Naive B cell (primary cell): ENCODE measurements around the gene MAPK8. TPM values are rescaled to one million over a fixed set of nuclear protein-coding genes. Genes with fewer than 3 reads are reported as not detected.
A peak's percentile ranks its signal among the peaks of the same experiment; 100 is the strongest.

Experiments used
- ATAC-seq, 2 donors: fragments of 150-1000 bp; cut with Tn5 transposase; 2 replicates each; pipeline ENCODE4 v1.10.0; 2021; ENCODE audit warnings: low read depth in 2 of 2, mild to moderate bottlenecking in 2 of 2, moderate library complexity in 2 of 2
- DNase-seq: peaks from one replicate; pipeline ENCODE4 v3.0.0; 2022
- H3K27ac Mint-ChIP-seq, 6 donors: one replicate each; pipeline ENCODE4 v1.8.0; 2020 to 2022; ENCODE audit warnings: mild to moderate bottlenecking in 6 of 6, mixed read lengths in 6 of 6, moderate library complexity in 5 of 6, inconsistent platforms in 2 of 6
- H3K27me3 Mint-ChIP-seq, 3 donors: one replicate each; pipeline ENCODE4 v1.8.0; 2021 to 2022; ENCODE audit warnings: mixed read lengths in 3 of 3, mild to moderate bottlenecking in 1 of 3
- H3K36me3 Mint-ChIP-seq, 2 donors: one replicate each; pipeline ENCODE4 v1.8.0; 2020 to 2022; ENCODE audit warnings: mixed read lengths in 2 of 2, inconsistent platforms in 1 of 2, mild to moderate bottlenecking in 1 of 2
- H3K4me1 Mint-ChIP-seq, 3 donors: one replicate each; pipeline ENCODE4 v1.8.0; 2020 to 2022; ENCODE audit warnings: mixed read lengths in 3 of 3, inconsistent platforms in 1 of 3, mild to moderate bottlenecking in 1 of 3, moderate library complexity in 1 of 3
- H3K4me3 Mint-ChIP-seq, 8 donors: one replicate each; pipeline ENCODE4 v1.8.0; 2020 to 2022; ENCODE audit warnings: mild to moderate bottlenecking in 8 of 8, mixed read lengths in 8 of 8, moderate library complexity in 8 of 8, inconsistent platforms in 2 of 8
- H3K9me3 Mint-ChIP-seq, 7 donors: one replicate each; pipeline ENCODE4 v1.8.0; 2020 to 2022; ENCODE audit warnings: mixed read lengths in 7 of 7, mild to moderate bottlenecking in 5 of 7, inconsistent platforms in 2 of 7, moderate library complexity in 1 of 7
- polyA plus RNA-seq, 6 donors: library from polyadenylated mRNA; unstranded; fragments of 300-500 nt; fragmentation: Illumina TruSeq; gene quantifications; one replicate each; pipeline ENCODE4 v1.2.3, GENCODE V29; 2021; ENCODE audit warnings: low read depth in 6 of 6

The MAPK8 gene
- polyA plus RNA-seq, 6 donors from 2014 or later: 7.0 to 25.8 (median 22.1) TPM

DNA sequence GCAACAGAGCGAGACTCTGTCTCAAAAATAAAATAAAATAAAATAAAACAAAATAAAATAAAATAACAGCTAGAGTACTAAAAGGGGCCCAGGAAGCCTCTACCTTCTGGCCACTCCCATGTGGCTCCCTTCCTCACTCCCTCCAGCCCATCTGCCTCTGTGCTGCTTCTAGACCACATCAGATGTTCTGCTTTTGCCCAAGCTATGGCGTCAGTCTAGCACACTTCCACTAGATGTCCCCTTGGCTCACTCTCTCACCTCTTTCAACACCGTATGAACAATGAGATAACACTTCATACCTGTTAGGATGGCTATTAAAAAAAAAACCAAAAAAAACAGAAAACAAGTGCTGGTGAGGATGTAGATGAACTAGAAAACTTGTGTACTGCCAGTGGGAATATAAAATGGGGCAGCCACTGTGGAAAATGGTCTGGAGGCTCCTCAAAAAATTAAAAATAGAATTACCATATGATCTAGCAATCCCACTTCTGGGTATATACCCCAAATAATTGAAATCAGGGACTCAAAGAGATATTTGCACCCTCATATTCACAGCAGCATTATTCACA, 166.1 kb downstream of the MAPK8 start:
- Mint-ChIP-seq H3K4me3 (no peak overlapping the region), H3K27ac (no peak overlapping the region), H3K9me3 (no peaks in the 10 kb centered on the region), H3K4me1 (peaks cover 0 to 6% (median 4%) of the 10 kb centered on the region in 3 donors), H3K27me3 (peaks cover 0 to 5% (median 0%) of the 10 kb centered on the region in 3 donors), H3K36me3 (peaks cover 0 to 4% of the 10 kb centered on the region in 2 donors)
- no peak for DNase-seq
- no peak for ATAC-seq

DNA sequence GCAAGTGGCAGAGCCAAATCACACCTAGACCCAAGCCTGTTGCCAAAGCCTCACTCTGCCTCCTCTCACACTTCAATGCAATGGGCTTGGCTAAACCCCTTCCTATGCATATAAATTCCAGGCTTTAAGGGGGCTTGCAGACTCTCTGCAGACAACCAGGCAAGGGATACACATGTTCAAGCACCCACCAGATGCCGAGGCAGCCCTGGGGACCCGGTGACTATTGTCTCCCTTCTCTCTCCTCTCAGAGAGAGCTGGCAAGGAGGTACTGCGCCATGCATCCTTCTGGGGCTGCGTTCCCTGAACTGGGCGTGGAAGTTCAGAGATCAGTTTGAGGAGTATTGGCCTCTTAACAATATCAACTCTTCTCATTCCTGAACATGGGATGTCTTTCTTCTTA, 167.2 kb downstream of the MAPK8 start:
- DNase-seq (no peak), ATAC-seq (no peak)
- Mint-ChIP-seq H3K4me3 (no peak overlapping the region), H3K27me3 (peaks cover 0 to 8% (median 5%) of the 10 kb centered on the region in 3 donors), H3K27ac (no peak overlapping the region), H3K4me1 (peaks cover 0 to 6% (median 4%) of the 10 kb centered on the region in 3 donors), H3K36me3 (peaks cover 0 to 4% of the 10 kb centered on the region in 2 donors), H3K9me3 (no peaks in the 10 kb centered on the region)

DNA sequence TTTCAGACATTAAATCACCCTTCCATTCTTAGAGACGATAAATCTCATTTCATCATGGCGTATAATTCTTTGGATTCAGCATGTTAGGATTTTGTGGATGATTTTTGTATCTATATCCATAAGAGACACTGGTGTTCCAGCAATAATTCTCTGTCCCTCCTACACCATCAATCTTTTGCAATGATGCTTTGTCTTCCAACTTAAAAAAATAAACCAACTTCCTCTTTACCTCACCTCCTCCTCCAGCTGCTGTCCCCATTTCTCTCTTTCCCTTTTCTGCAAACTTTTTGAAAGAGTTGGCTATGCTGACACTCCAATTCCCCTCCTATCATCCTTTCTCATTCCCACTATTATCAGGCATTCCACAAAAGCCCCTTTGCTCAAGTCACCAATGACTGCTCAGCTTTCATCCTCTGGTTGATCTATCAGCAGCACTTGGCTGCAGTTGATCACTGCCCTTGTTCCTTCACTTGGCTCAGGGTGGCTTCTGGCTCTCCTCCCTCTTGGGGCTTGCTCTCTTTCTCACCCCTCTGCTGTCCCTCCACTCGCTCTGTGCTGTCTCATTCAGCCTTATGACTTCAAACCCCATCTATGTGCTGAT, 168.4 kb downstream of the MAPK8 start:
- H3K27me3 Mint-ChIP-seq: peaks cover 5 to 13% (median 6%) of the 10 kb centered on the region in 3 donors
- H3K27ac Mint-ChIP-seq: no peak overlapping the region
- H3K4me3 Mint-ChIP-seq: no peak overlapping the region
- H3K4me1 Mint-ChIP-seq: peaks cover 1 to 6% (median 4%) of the 10 kb centered on the region in 3 donors
- DNase-seq: no peak
- ATAC-seq: no peak
- H3K36me3 Mint-ChIP-seq: peaks cover 0 to 4% of the 10 kb centered on the region in 2 donors
- no peaks in the 10 kb centered on the region for H3K9me3 Mint-ChIP-seq

DNA sequence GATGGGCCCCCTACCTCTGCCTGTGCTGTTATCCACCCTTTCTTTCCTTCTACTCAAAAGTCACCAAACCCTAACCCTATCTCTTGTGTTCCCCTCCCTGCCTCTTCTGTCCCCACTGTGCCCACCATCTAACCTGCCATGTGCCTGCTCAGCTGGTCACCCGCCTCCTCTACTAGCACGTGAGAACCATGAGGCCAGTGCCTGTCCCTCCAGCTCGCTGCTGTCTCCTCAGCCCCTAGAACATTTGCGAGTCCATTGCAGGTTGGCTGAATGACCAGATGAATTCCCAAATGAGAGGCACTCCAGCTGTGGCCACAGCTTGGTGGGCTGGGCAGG, 169.4 kb downstream of the MAPK8 start:
- DNase-seq: no peak
- H3K36me3 Mint-ChIP-seq: peaks cover 0 to 4% of the 10 kb centered on the region in 2 donors
- peaks cover 1 to 6% (median 4%) of the 10 kb centered on the region in 3 donors for H3K4me1 Mint-ChIP-seq
- H3K27ac Mint-ChIP-seq: no peak overlapping the region
- peaks cover 5 to 18% (median 6%) of the 10 kb centered on the region in 3 donors for H3K27me3 Mint-ChIP-seq
- no peaks in the 10 kb centered on the region for H3K9me3 Mint-ChIP-seq
- no peak overlapping the region for H3K4me3 Mint-ChIP-seq
- ATAC-seq: no peak

DNA sequence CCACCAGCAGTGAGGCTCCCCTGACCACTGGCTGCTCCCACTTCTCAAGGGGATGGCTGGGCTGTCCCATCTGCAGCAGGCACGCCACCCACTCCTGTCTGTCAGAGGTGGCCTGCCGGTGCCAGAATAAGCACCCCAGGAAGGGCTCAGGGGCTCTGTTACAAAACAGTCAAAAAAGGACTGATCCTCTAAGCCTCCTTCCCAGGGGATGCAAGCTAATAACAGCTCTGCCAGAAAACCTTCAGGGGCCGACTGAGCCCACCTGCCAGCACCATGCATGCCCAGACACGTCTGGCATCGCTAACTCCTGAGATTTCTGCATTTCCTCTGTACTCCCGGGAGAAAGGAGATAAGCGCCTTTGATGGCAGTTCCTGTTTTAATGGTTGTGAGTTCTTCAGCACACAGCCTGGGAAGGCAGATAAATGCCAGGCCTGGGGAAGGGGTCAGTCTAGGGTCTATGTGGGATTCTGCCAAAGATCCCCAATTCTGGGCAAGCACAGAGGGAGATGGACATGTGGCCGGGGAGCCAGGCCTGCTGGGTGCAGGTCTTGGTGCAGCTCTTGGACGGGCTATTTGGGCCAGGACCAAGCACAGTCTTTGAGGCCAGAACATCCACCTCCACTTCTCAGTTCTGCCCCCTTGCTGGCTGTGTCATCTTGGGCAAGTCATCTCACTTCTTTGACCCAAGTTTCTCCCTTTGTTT, 170.0 kb downstream of the MAPK8 start:
- Mint-ChIP-seq H3K27ac (peak overlapping the region in 1 of 6 donors; percentile 34), H3K27me3 (peaks cover 5 to 21% (median 6%) of the 10 kb centered on the region in 3 donors), H3K4me3 (no peak overlapping the region), H3K9me3 (no peaks in the 10 kb centered on the region), H3K4me1 (peaks cover 1 to 6% (median 4%) of the 10 kb centered on the region in 3 donors), H3K36me3 (peaks cover 0 to 4% of the 10 kb centered on the region in 2 donors)
- DNase-seq (no peak), ATAC-seq (no peak)

DNA sequence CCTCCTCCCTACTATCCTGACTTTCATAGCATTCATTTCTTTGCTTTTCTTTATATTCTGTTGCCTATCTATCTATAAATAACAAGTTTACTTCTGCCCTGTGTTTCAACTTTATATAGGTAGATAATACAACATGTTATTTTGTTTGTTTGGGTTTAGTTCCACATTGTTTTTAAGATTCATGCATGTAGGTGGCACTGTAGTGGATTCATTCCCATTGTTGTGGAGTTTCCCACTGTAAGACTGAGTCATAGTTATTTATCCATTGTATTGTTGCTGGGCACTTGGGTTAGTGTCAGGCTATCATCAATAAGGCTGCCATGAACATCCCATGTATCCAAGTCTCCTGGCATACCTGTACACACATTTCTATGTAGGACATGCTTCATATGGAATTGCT, 170.7 kb downstream of the MAPK8 start:
- DNase-seq (no peak), ATAC-seq (no peak)
- Mint-ChIP-seq H3K27ac (no peak overlapping the region), H3K36me3 (peaks cover 0 to 4% of the 10 kb centered on the region in 2 donors), H3K4me1 (peaks cover 1 to 6% (median 4%) of the 10 kb centered on the region in 3 donors), H3K27me3 (peaks cover 5 to 21% (median 6%) of the 10 kb centered on the region in 3 donors), H3K4me3 (no peak overlapping the region), H3K9me3 (no peaks in the 10 kb centered on the region)

DNA sequence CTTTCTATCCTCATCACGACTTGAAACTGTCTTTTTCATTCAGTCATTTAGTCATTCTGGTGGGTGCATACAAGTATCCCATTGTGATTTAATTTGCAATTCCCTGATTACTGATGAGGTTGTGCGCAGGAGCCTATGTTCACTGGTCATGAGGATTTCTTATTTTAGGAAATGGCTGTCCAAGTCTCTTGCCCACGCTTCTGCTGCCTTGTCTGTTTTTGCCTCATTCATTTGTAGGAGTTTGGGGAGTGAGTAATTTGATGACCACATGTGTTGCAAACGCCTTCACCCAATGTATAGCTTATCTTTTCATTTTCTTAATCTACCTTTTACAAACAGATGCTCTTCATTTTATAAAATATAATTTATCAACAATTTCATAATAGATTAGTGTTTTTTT, 171.1 kb downstream of the MAPK8 start:
- no peak overlapping the region for H3K4me3 Mint-ChIP-seq
- H3K27me3 Mint-ChIP-seq: peaks cover 5 to 21% (median 6%) of the 10 kb centered on the region in 3 donors
- peaks cover 1 to 6% (median 4%) of the 10 kb centered on the region in 3 donors for H3K4me1 Mint-ChIP-seq
- no peak for DNase-seq
- H3K9me3 Mint-ChIP-seq: no peaks in the 10 kb centered on the region
- peak overlapping the region in 1 of 6 donors; percentile 12 for H3K27ac Mint-ChIP-seq
- H3K36me3 Mint-ChIP-seq: peaks cover 0 to 4% of the 10 kb centered on the region in 2 donors
- ATAC-seq: no peak

DNA sequence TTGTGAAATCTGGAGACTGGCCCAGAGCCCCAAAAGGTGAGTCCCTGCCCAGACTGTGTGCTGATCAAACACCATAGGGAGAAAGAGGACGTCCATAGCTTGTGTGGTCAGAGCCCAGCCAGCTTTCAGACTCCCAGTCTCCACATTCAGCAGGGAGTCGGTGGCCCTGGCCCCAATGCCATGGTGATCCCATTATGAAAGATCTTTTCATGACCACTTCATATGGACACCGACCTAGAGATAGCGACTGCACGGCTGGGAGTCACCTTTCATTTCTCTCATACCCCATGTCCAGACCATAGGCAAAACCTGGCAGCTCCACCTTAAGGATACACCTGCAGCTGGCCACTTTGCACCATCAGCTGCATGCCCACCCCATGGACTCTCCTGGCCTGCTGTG, 172.0 kb downstream of the MAPK8 start:
- no peak for ATAC-seq

DNA sequence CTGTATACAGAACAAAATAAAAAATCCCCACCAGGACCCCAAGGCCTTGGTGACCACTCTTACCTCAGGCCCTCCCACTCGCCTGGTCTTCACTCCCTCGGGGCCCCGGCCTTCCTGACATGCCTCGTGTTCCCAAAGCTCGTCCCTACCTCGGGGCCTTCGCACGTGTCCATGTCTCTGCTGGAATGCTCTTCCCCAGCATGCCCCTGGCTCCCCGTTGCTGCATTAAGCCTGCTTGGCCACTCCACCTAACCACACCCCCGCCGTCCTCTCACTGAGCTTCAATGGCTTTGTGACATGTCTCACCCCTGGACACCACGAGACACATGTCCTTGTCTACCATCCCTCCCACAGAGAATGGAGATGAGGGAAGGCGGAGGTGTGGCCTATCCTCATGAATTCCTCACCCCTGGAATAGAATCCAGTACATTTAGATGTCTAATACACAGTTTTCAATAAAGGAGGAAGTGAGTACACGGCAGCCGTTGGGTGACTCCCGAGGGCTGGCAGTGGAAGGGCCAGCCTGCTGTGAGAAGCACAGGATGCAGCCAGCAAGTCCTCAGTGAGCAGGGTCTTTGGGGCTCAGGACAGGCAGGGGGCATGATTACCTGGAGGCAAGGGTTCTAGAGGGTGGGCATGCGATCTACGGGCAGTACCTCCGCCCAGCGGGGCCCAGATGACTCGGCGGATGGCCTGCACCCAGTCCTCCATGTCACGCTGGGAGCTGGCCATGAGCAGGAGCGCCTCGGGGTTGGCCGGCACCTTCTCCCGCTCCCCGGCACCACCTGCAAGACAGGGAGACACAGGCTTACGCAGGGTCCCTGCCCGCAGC, 172.7 kb downstream of the MAPK8 start:
- no peaks in the 10 kb centered on the region for H3K9me3 Mint-ChIP-seq
- ATAC-seq: no peak

More for the DNA sequence above, 172.0 kb downstream of the MAPK8 start:
- peaks cover 5 to 21% (median 6%) of the 10 kb centered on the region in 3 donors for H3K27me3 Mint-ChIP-seq
- H3K4me1 Mint-ChIP-seq: peaks cover 1 to 6% (median 4%) of the 10 kb centered on the region in 3 donors
- no peak overlapping the region for H3K4me3 Mint-ChIP-seq
- peak overlapping the region in 2 of 6 donors; percentile 44 to 63 for H3K27ac Mint-ChIP-seq
- DNase-seq: no peak
- H3K9me3 Mint-ChIP-seq: no peaks in the 10 kb centered on the region
- no peaks in the 10 kb centered on the region for H3K36me3 Mint-ChIP-seq

DNA sequence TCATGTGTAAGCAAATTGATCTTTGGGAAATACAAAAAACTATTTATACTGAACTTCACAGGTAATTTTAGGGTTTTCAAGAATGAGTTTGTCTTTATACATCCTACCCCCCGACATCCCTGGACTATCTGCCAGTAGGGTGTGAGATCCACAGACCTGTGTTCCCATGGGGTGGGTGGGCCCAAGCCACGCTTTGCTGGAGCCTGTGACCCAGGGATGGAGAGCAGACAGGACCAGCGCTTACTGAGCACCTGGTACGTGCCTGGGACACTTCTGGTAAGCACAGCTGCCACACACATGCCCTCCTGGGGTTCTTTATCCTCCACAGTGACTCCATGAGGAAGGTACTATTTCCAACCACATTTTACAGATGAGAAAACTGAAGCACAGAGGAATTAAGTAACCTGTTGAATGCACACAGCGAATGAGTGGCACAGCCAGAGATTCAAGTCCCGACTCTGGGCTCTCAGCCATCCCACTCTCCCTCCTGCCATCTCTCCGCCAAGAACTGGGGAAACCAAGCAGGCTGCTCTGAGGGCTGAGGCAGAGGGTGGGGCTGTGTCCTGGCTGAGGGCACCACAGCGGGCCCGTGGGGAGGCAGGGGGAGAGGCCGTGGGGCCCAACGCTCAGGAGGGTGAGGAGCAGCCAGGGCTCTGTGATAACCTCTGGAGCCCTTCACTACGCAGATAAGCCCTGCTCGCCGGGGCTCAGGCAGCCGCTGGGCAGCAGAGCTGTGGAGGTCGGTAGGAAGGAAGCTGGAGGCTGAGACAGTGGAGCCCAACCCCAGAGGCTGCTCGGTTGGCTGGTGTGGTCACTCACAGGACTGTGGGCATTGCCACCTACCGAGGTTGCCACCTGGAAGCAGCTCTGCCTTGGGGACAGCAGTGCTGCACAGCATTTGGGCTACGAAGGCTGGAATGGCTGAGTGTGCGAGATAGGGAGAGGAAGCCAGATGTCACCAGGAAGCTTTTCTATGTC, 174.2 kb downstream of the MAPK8 start:
- DNase-seq: no peak
- Mint-ChIP-seq H3K4me1 (peaks cover 0 to 3% (median 1%) of the 10 kb centered on the region in 3 donors), H3K4me3 (no peak overlapping the region), H3K36me3 (no peaks in the 10 kb centered on the region), H3K27me3 (peaks cover 5 to 21% (median 6%) of the 10 kb centered on the region in 3 donors), H3K9me3 (no peaks in the 10 kb centered on the region), H3K27ac (no peak overlapping the region)
- ATAC-seq: no peak

More for the DNA sequence above, 172.7 kb downstream of the MAPK8 start:
- no peak overlapping the region for H3K4me3 Mint-ChIP-seq
- H3K36me3 Mint-ChIP-seq: no peaks in the 10 kb centered on the region
- H3K4me1 Mint-ChIP-seq: peaks cover 1 to 6% (median 4%) of the 10 kb centered on the region in 3 donors
- peak overlapping the region in 1 of 6 donors; percentile 76 for H3K27ac Mint-ChIP-seq
- DNase-seq: no peak
- peaks cover 5 to 21% (median 6%) of the 10 kb centered on the region in 3 donors for H3K27me3 Mint-ChIP-seq

DNA sequence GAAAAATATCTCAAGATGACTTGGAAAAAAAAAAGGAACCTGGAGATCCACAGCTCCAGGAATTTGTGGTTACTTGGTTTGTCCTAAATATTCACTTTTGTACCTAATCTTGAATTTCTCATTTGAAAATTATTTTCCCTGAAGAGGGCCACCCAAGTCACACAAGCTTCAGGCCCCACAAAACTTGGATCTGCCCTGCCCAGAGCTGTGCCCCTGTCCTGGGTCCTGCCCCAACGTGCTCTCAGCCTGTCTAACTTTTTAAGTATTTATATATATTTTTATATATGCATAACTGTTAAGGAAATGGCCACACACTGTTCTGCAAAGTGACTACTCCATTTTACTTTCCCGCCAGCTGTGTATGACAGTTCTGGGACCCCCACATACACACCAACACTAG, 174.9 kb downstream of the MAPK8 start:
- no peaks in the 10 kb centered on the region for H3K9me3 Mint-ChIP-seq
- H3K4me3 Mint-ChIP-seq: no peak overlapping the region
- H3K27me3 Mint-ChIP-seq: peaks cover 5 to 21% (median 6%) of the 10 kb centered on the region in 3 donors
- H3K36me3 Mint-ChIP-seq: no peaks in the 10 kb centered on the region
- peaks cover 0 to 1% (median 0%) of the 10 kb centered on the region in 3 donors for H3K4me1 Mint-ChIP-seq
- DNase-seq (no peak), ATAC-seq (no peak)
- no peak overlapping the region for H3K27ac Mint-ChIP-seq

DNA sequence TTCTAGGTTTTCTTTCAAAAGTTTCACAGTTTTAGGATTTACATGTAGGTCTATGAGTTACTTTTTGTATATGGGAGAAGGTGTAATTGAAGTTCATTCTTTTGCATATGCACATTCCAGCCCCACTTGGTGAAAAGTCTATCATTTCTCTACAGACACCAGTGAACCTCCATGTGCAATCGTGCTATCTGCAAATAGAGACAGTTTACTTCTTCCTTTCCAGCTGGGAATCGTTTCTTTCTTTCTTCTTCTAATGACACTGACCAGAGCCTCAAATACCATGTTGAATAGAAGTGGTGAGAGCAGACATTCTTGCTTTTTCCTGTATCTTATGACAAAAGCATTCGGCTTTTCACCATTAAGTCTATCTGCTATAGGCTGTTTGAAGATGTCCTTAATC, 175.7 kb downstream of the MAPK8 start:
- no peak for DNase-seq
- no peak overlapping the region for H3K4me3 Mint-ChIP-seq
- H3K27ac Mint-ChIP-seq: no peak overlapping the region
- no peaks in the 10 kb centered on the region for H3K36me3 Mint-ChIP-seq
- H3K27me3 Mint-ChIP-seq: peaks cover under 1 to 21% (median 6%) of the 10 kb centered on the region in 3 donors
- peaks cover 0 to 3% (median 0%) of the 10 kb centered on the region in 7 donors for H3K9me3 Mint-ChIP-seq
- ATAC-seq: no peak
- H3K4me1 Mint-ChIP-seq: peaks cover 0 to 1% (median 0%) of the 10 kb centered on the region in 3 donors
